ENCODE data around the gene ADGRL1. TPM values are rescaled to one million over a fixed set of nuclear protein-coding genes. Genes with fewer than 3 reads are reported as not detected.
A peak's percentile ranks its signal among the peaks of the same experiment; 100 is the strongest.
"Not testable (repeated sequence)": the region's sequence is repeated elsewhere in the genome, so short reads cannot be mapped to it uniquely, and the experiment has no call there.

The ADGRL1 gene
- total and polyA plus RNA-seq, 9 of the 15 experiments (the other 6 are each of a cell fraction or from before 2014, with no cell fraction given): 0.14 to 37.0 (median 8.6) TPM

DNA sequence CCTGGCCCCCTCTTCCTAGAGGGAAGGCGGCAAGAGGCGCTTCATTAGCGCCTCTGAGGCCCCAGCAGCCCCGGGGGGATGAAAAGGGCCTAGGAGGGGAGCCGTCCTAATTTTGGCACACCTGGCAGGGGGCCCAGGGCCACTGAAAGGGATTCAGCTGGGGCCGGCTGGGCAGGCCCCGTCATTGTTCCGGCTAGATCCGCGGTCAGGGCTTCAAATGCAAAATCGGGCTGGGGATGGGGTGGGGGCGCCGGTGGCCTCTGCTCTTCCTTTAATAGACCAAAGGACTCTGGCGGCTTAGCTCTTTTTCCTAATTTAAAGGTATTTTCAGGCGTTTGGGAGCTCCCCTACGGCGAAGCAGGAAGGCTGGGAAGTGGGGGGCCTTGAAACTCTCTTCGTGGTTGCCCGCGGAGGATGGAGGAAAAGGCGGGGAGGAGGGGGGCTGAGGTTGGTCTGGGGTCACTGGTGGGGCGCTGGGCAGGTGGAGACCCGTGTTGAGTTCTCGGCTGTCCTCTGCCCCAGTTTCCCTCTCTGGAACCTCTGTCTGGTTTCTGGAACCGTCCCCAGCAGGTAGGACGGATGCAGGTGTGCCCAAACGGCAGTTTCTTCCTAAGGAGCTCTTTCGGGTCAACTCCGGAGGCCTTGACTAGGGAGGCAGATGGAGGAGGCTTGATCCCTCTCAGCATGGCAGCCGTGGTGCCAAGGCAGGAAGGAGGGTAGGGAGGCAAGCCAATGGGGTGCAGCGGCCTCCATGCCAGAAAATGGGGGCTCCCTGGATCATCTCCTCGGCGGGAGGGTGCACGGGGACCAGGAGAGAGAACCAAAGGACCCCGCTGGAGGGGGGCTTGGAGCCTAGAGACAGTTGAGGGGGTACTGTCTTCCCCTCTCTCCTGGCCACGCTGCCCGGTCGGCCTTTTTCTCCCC is 41.8 kb upstream of the ADGRL1 start:
- DNase-seq (ENCODE audit: extremely low read depth in 1 of 4, low spot score in 3 of 4); H3K4me3 ChIP-seq; H4K20me1 ChIP-seq (replicated peaks; ENCODE audit: control insufficient read depth, insufficient read depth, low read length); H3K9me3 ChIP-seq (replicated peaks; ENCODE audit: control insufficient read depth, insufficient read depth, low read depth, low read length); H3K79me2 ChIP-seq (ENCODE audit: control insufficient read depth, insufficient read depth, low read length); H3K9me1 ChIP-seq (ENCODE audit: control insufficient read depth, insufficient read depth, low read length); H3K27me3 ChIP-seq (ENCODE audit: control insufficient read depth in 2 of 2, insufficient read depth in 2 of 2, low read length in 2 of 2); H3K36me3 ChIP-seq (ENCODE audit: control insufficient read depth, insufficient read depth, low read length); FAIRE-seq; CTCF ChIA-PET (ENCODE audit: low intra/inter-chr PET ratio); in situ Hi-C loops (cut with MboI); H3K4me2 ChIP-seq (ENCODE audit: insufficient read depth, low read length); BruUV-seq (replicated peaks); intact Hi-C loops (cut with micrococcal nuclease); H3K9ac ChIP-seq (ENCODE audit: insufficient read depth in 1 of 2, low read depth in 2 of 2, low read length in 2 of 2); H3K27ac ChIP-seq (ENCODE audit: extremely low read depth, low read depth, low read length): not testable (repeated sequence)
- peak; percentile 49 for ATAC-seq
- Histone ChIP-seq H2AFZ (ENCODE audit: low read depth, low read length) (peak overlapping the region; percentile 55), H3K4me1 (replicated peaks in 1 of 2; ENCODE audit: control insufficient read depth in 2 of 2, insufficient read depth in 2 of 2, low read length in 2 of 2) (peaks cover 0 to 18% of the 10 kb centered on the region in 2 experiments; a peak in 2 of 5 replicates)
- 6% methylated on average over 21 of the region's 38 CpGs for WGBS (ENCODE audit: insufficient coverage, low coverage, missing lambda C conversion rate)
- TF ChIP-seq ZNF263 (CRISPR knock-in tag; IDR thresholded peaks at IDR 0.05; ENCODE audit: borderline replicate concordance): peak; percentile 78
- peak; percentile 100 for TF ChIP-seq MIER1 (IDR thresholded peaks at IDR 0.05; ENCODE audit: low read depth)
- peak; percentile 58; the same call in 1 of the 2 replicates for TF ChIP-seq SMARCA5 (IDR thresholded peaks at IDR 0.05)
- peak; percentile 96 for TF ChIP-seq PTBP1 (IDR thresholded peaks at IDR 0.05; ENCODE audit: low read depth, low read length)
- TF ChIP-seq, protein P1, sequence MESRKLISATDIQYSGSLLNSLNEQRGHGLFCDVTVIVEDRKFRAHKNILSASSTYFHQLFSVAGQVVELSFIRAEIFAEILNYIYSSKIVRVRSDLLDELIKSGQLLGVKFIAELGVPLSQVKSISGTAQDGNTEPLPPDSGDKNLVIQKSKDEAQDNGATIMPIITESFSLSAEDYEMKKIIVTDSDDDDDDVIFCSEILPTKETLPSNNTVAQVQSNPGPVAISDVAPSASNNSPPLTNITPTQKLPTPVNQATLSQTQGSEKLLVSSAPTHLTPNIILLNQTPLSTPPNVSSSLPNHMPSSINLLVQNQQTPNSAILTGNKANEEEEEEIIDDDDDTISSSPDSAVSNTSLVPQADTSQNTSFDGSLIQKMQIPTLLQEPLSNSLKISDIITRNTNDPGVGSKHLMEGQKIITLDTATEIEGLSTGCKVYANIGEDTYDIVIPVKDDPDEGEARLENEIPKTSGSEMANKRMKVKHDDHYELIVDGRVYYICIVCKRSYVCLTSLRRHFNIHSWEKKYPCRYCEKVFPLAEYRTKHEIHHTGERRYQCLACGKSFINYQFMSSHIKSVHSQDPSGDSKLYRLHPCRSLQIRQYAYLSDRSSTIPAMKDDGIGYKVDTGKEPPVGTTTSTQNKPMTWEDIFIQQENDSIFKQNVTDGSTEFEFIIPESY (CRISPR knock-in tag; IDR thresholded peaks at IDR 0.05): peak; percentile 52; the same call in 1 of the 2 replicates
- TF ChIP-seq, protein P2, sequence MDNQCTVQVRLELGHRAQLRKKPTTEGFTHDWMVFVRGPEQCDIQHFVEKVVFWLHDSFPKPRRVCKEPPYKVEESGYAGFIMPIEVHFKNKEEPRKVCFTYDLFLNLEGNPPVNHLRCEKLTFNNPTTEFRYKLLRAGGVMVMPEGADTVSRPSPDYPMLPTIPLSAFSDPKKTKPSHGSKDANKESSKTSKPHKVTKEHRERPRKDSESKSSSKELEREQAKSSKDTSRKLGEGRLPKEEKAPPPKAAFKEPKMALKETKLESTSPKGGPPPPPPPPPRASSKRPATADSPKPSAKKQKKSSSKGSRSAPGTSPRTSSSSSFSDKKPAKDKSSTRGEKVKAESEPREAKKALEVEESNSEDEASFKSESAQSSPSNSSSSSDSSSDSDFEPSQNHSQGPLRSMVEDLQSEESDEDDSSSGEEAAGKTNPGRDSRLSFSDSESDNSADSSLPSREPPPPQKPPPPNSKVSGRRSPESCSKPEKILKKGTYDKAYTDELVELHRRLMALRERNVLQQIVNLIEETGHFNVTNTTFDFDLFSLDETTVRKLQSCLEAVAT (IDR thresholded peaks at IDR 0.05): peak in 1 of 2 experiments; percentile 68; a peak in 2 of 4 replicates
- POLR2A ChIA-PET: interaction anchor here (0.6 kb wide), 1 partner anchor 21 kb away, joined by 3 read pairs; no protein-coding TSS in a partner anchor
